Hepatocyte (in vitro differentiated cells): Measurements from ENCODE around the gene ASIP.

ENCODE experiments used
- EZH2 ChIP-seq: fragments of 200-600 bp; sonication (generic); IDR thresholded peaks from 2 replicates; pipeline ENCODE4 v1.6.1; 2016; ENCODE audit warnings: antibody characterized with exemption, mild to moderate bottlenecking, borderline replicate concordance
- EZH2phosphoT487 ChIP-seq: fragments of 200-600 bp; sonication (generic); IDR thresholded peaks from one replicate; pipeline ENCODE4 v1.6.1; 2018; ENCODE audit warnings: antibody characterized with exemption, mild to moderate bottlenecking, low read depth, moderate library complexity; ENCODE audit not compliant: unreplicated experiment, severe bottlenecking
- TF ChIP-seq, protein P1 (sequence below): fragments of 200-600 bp; sonication (generic); IDR thresholded peaks from 2 replicates; pipeline ENCODE4 v1.5.1; 2016; ENCODE audit warnings: antibody characterized with exemption, mild to moderate bottlenecking; ENCODE audit not compliant: poor library complexity

- TF ChIP-seq, protein P1, sequence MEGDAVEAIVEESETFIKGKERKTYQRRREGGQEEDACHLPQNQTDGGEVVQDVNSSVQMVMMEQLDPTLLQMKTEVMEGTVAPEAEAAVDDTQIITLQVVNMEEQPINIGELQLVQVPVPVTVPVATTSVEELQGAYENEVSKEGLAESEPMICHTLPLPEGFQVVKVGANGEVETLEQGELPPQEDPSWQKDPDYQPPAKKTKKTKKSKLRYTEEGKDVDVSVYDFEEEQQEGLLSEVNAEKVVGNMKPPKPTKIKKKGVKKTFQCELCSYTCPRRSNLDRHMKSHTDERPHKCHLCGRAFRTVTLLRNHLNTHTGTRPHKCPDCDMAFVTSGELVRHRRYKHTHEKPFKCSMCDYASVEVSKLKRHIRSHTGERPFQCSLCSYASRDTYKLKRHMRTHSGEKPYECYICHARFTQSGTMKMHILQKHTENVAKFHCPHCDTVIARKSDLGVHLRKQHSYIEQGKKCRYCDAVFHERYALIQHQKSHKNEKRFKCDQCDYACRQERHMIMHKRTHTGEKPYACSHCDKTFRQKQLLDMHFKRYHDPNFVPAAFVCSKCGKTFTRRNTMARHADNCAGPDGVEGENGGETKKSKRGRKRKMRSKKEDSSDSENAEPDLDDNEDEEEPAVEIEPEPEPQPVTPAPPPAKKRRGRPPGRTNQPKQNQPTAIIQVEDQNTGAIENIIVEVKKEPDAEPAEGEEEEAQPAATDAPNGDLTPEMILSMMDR, result no peak
- TF ChIP-seq EZH2phosphoT487 (no peak), EZH2 (no peak)
These were observed 28.0 kb upstream of the ASIP start for GRCh38 chr20:34213213-34213612.
